Stimulated activated memory B cell treated with anti-CD40 and anti-IgM and Interleukin-4, amounts not matched to agents 10 μg/mL and 1 μg/mL and 100 μg/mL, for 72 hours (primary cell): Measurements from ENCODE around the gene ZNF362.
"Not testable (repeated sequence)": the region's sequence is repeated elsewhere in the genome, so short reads cannot be mapped to it uniquely, and the experiment has no call there.

Source experiments
- ATAC-seq: fragments of 150-1000 bp; cut with Tn5 transposase; 2 replicates; pipeline ENCODE4 v1.10.0; 2021
- H3K27ac Mint-ChIP-seq: one replicate; pipeline ENCODE4 v1.8.0; 2022; ENCODE audit warnings: mild to moderate bottlenecking, mixed read lengths
- H3K27me3 Mint-ChIP-seq: one replicate; pipeline ENCODE4 v1.8.0; 2022; ENCODE audit warnings: mixed read lengths
- H3K36me3 Mint-ChIP-seq: one replicate; pipeline ENCODE4 v1.8.0; 2022; ENCODE audit warnings: mixed read lengths
- H3K4me1 Mint-ChIP-seq: one replicate; pipeline ENCODE4 v1.8.0; 2022; ENCODE audit warnings: mixed read lengths
- H3K4me3 Mint-ChIP-seq: one replicate; pipeline ENCODE4 v1.8.0; 2022; ENCODE audit warnings: mild to moderate bottlenecking, moderate library complexity, mixed read lengths
- H3K9me3 Mint-ChIP-seq: one replicate; pipeline ENCODE4 v1.8.0; 2022; ENCODE audit warnings: mixed read lengths

Gene ZNF362

GRCh38 chr1:33284049-33284448, 27.8 kb downstream of the ZNF362 start:
- Mint-ChIP-seq H3K4me3 (no peak overlapping the region), H3K4me1 (no peaks in the 10 kb centered on the region), H3K27ac (no peak overlapping the region), H3K36me3 (peaks cover 56% of the 10 kb centered on the region), H3K27me3 (no peaks in the 10 kb centered on the region), H3K9me3 (no peaks in the 10 kb centered on the region)
- no peak for ATAC-seq

DNA sequence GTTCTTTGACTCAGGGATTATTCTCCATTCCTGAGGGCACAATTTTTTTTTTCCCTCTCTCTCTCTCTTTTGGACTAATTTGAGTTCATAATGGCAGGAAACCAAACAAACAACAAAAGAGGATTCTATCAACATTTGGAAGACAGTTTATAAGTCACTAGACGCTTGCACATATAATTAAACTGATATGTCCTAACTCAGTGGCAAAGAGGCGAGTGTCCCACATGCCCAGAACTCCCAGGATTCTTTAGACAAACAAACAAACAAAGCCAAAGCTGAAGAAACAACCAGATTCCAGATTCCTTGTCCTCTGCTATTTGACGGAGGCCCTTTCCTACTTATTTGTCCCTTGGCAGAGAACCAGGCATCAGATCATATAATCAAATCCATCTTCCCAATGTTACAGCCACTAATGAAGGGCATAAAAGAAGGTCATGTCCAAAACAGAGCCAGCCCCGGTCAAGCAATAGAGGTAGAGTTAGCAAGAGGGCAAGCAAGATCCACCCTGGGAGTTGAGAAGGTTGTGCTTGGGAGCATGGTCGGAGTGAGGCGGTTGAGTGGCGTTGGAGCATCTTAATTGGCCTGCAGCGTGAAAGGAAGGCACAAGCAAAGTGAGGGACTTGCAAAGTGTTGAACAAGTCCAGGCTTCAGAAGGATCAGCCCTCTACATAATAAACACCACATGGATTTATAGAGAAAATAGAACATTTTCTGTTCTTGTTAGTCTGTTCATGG, 30.3 kb downstream of the ZNF362 start:
- H3K27me3 Mint-ChIP-seq, result no peaks in the 10 kb centered on the region
- no peak overlapping the region for H3K27ac Mint-ChIP-seq
- peaks cover 53% of the 10 kb centered on the region for H3K36me3 Mint-ChIP-seq
- no peak overlapping the region for H3K4me3 Mint-ChIP-seq
- ATAC-seq, result no peak
- no peaks in the 10 kb centered on the region for H3K4me1 Mint-ChIP-seq
- H3K9me3 Mint-ChIP-seq, result peaks cover 3% of the 10 kb centered on the region

DNA sequence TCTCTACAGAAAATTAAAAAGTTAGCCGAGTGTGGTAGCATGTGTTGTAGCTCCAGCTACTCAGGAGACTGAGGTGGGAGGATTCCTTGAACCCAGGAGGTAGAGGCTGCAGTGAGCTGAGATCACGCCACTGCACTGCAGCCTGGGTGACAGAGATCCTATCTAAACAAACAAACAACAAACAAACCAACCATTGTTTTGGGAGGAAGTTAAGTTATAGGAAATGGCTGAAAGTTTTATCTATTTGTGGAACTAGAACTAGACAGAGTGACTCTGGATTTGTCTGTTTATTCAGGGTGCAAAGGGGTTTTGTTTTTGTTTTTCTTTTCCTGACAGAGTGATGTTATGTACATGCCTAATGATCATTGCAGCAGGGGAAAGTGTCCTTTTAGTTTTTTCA, 31.0 kb downstream of the ZNF362 start:
- Mint-ChIP-seq H3K36me3 (peaks cover 47% of the 10 kb centered on the region), H3K4me1 (no peaks in the 10 kb centered on the region)
- no peak for ATAC-seq

DNA sequence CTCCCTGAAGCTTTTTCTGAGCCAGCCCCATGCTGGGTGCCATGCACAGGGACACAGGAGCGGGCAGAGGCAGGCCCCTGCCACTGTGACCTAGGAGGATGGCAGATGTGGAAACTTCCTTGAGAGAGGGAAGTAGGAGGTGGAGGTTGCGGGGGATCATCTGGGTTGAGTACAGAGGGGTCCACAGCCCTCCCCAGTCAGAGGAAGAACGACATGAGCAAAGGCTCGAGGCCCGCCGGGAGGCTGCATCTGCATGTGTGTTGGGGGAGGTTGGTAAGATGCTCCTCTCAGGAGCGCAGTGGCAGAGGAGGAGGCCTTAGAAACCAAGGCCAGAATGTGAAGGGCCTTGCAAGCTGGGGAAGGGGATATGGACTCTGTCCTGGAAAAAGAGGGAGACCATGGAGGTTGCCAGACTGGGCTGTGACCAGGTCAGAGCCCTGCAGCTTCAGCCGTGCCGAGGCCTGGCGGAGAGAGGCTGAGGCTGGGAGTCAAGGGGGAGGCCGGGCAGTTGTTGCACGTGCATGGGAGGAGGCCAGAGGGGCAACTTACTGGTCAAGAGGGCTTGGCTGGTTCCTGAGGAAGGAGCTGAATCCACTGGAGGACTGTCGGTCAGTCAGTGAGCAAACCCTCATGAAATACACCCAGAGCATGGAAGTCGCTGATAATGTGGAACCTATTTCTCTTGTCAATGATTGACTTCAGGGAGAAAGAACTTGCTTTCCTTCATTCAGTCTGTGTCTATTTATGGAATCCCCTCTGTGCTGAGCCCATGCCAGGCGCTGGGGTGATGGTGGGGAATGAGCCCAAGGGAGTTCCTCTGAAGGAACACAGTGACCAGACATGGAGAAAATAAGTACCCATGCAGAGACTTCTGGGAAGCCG, 32.9 kb downstream of the ZNF362 start:
- Mint-ChIP-seq H3K4me1 (peaks cover 8% of the 10 kb centered on the region), H3K27me3 (no peaks in the 10 kb centered on the region), H3K36me3 (peaks cover 43% of the 10 kb centered on the region), H3K27ac (no peak overlapping the region), H3K4me3 (no peak overlapping the region), H3K9me3 (peaks cover 3% of the 10 kb centered on the region)
- ATAC-seq, result no peak

More for the DNA sequence above, 31.0 kb downstream of the ZNF362 start:
- no peaks in the 10 kb centered on the region for H3K27me3 Mint-ChIP-seq
- peaks cover 3% of the 10 kb centered on the region for H3K9me3 Mint-ChIP-seq
- no peak overlapping the region for H3K4me3 Mint-ChIP-seq
- no peak overlapping the region for H3K27ac Mint-ChIP-seq

GRCh38 chr1:33289858-33290154, 33.5 kb downstream of the ZNF362 start:
- H3K27me3 Mint-ChIP-seq, result no peaks in the 10 kb centered on the region
- H3K9me3 Mint-ChIP-seq, result peaks cover 3% of the 10 kb centered on the region
- no peak overlapping the region for H3K27ac Mint-ChIP-seq
- H3K4me1 Mint-ChIP-seq, result peaks cover 8% of the 10 kb centered on the region
- peaks cover 46% of the 10 kb centered on the region for H3K36me3 Mint-ChIP-seq
- no peak overlapping the region for H3K4me3 Mint-ChIP-seq
- no peak for ATAC-seq

- H3K9me3 Mint-ChIP-seq, H3K4me3 Mint-ChIP-seq, ATAC-seq, H3K27me3 Mint-ChIP-seq, H3K27ac Mint-ChIP-seq: not testable (repeated sequence)
- H3K36me3 Mint-ChIP-seq, result peaks cover 51% of the 10 kb centered on the region
- peaks cover 13% of the 10 kb centered on the region for H3K4me1 Mint-ChIP-seq
Observed at GRCh38 chr1:33290615-33291014, 34.3 kb downstream of the ZNF362 start.

- H3K9me3 Mint-ChIP-seq, result peaks cover 3% of the 10 kb centered on the region
- no peak overlapping the region for H3K4me3 Mint-ChIP-seq
- H3K4me1 Mint-ChIP-seq, result peaks cover 16% of the 10 kb centered on the region
- H3K27ac Mint-ChIP-seq, result no peak overlapping the region
- peaks cover 58% of the 10 kb centered on the region for H3K36me3 Mint-ChIP-seq
- H3K27me3 Mint-ChIP-seq, result no peaks in the 10 kb centered on the region
- no peak for ATAC-seq
Observed at GRCh38 chr1:33292726-33293340, 36.5 kb downstream of the ZNF362 start.

DNA sequence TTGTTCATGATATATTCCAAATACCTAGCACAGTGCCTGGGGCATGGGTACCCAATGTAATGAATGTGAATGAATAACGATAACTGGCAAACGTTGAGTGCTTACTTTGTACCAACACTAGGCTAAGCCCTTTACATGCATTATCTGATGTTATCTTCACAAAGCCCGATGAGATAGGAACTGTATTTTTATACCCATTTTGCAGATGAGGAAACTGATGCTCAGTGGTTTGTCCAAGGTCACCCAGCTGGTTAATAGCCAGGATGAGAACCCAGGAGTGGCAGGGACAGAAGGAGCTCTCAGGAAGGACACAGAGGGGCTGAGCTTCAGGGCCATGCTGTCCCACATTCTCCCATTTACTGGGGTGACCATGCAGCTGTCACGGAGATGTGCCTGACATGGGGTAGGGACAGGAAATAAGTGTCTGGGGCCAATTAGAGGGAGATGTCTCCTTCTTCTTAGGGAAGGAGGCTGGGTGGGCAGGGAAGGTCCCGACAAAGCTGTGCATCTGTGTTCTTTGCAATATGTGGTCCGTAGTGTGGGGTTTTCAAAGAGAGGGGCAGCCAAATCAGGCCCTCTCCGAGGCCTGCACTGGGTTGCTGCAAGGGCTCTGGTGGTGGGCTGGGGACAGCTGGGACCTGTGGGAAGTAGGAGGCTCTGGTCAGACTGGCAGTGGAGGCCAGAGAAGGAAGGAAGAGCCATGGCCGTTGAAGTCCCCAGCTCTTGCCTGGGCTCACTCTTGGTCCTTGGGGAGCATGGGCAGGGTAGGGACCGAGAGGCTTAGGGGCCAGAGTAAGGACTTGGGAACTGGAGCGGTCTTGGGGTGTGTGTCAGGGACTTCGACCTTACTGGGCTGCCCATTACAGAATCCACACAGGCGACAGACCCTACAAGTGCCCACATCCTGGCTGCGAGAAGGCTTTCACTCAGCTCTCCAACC, 38.0 kb downstream of the ZNF362 start:
- no peak overlapping the region for H3K4me3 Mint-ChIP-seq
- no peaks in the 10 kb centered on the region for H3K27me3 Mint-ChIP-seq
- H3K27ac Mint-ChIP-seq, result no peak overlapping the region
- peaks cover 3% of the 10 kb centered on the region for H3K9me3 Mint-ChIP-seq
- peaks cover 58% of the 10 kb centered on the region for H3K36me3 Mint-ChIP-seq
- peaks cover 16% of the 10 kb centered on the region for H3K4me1 Mint-ChIP-seq
- ATAC-seq, result no peak

DNA sequence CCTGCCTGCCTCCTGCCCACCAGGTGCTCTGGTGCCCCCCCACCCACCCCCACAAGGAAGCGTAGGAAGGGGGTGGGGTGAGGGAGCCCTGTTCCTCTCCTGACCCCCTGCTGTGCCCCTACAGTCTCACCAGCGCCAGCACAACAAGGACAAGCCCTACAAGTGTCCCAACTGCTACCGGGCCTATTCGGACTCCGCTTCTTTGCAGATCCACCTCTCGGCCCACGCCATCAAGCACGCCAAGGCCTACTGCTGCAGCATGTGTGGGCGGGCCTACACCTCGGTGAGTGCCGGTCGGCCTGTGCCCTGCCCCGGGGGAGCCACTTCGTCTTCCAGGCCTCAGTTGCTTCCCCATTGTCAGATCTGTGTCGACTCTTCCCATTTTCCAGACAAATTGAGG, 38.7 kb downstream of the ZNF362 start:
- H3K27ac Mint-ChIP-seq, result no peak overlapping the region
- no peaks in the 10 kb centered on the region for H3K9me3 Mint-ChIP-seq
- no peak for ATAC-seq
- no peak overlapping the region for H3K4me3 Mint-ChIP-seq
- peaks cover 16% of the 10 kb centered on the region for H3K4me1 Mint-ChIP-seq
- peaks cover 52% of the 10 kb centered on the region for H3K36me3 Mint-ChIP-seq
- no peaks in the 10 kb centered on the region for H3K27me3 Mint-ChIP-seq

DNA sequence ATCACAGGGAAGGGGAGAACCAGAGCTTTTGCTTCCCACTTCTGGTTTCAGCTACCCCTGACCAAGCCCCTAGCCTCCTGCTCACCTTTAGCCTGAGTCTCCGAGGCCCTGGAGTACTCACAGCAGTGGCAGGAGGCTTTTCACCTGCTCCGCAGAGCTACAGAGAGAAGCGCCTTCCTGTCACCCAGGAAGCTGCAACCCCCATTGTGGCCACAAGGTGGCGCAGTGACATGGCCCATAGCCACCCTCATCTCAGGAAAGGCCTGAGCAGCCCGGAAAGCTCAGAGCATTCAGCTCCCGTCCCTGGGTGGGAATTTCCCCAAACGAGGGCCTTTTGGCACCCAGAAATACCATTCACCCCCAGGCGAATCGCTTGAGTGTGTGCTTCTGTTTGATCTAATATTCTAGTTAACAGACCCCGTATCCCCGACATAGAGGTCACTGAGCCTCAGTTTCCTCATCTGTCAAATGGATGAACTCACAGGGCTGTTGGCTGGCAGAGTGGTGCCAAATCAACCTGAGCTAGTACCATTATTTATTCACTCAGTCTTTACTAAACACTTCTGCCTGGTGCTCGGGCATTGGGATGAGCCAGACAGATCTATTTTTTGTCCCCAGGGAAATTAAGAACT, 39.3 kb downstream of the ZNF362 start:
- peak; percentile 90 for ATAC-seq
- no peaks in the 10 kb centered on the region for H3K9me3 Mint-ChIP-seq
- H3K36me3 Mint-ChIP-seq, result peaks cover 56% of the 10 kb centered on the region
- no peaks in the 10 kb centered on the region for H3K27me3 Mint-ChIP-seq
- H3K27ac Mint-ChIP-seq, result no peak overlapping the region
- H3K4me3 Mint-ChIP-seq, result no peak overlapping the region
- peaks cover 16% of the 10 kb centered on the region for H3K4me1 Mint-ChIP-seq

GRCh38 chr1:33296082-33296458, 39.8 kb downstream of the ZNF362 start:
- H3K4me1 Mint-ChIP-seq, result peaks cover 16% of the 10 kb centered on the region
- ATAC-seq, result no peak
- no peaks in the 10 kb centered on the region for H3K9me3 Mint-ChIP-seq
- H3K4me3 Mint-ChIP-seq, result no peak overlapping the region
- H3K27ac Mint-ChIP-seq, result no peak overlapping the region
- H3K27me3 Mint-ChIP-seq, result no peaks in the 10 kb centered on the region
- H3K36me3 Mint-ChIP-seq, result peaks cover 57% of the 10 kb centered on the region

GRCh38 chr1:33296824-33297223, 40.5 kb downstream of the ZNF362 start:
- no peak overlapping the region for H3K4me3 Mint-ChIP-seq
- ATAC-seq, result no peak
- no peaks in the 10 kb centered on the region for H3K27me3 Mint-ChIP-seq
- H3K27ac Mint-ChIP-seq, result no peak overlapping the region
- peaks cover 64% of the 10 kb centered on the region for H3K36me3 Mint-ChIP-seq
- peaks cover 16% of the 10 kb centered on the region for H3K4me1 Mint-ChIP-seq
- H3K9me3 Mint-ChIP-seq, result no peaks in the 10 kb centered on the region

DNA sequence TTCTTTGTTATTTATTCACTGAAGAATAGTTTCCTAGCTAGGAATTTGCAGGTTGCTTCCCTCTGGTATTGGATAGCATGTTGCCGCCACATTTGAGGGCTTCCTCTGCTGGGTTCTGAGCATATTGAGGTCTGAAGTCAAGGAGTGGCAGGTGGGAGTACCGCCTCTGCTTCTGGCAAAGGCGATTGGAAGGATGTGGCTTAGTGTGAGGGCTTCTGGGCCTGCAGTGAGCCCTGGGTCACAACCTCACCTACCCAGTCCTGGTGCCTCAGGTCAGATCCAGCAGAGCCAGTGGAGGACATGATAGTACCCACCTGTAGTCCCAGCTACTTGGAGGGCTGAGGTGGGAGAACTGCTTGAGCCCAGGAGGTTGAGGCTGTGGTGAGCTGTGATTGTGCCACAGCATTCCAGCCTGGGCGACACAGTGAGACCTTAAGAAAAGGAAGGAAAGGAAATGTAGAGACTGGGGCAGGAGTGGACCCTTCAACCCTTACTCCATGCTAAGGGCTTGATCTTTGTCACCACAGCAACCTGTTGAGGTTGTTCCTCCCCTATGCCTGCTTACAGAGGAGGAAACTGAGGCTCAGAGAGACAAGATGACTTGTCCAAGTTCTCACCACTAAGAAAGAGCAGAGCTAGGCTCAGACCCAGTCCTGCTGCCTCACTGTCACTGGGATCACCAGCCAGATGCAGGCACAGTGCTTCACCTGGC, 41.8 kb downstream of the ZNF362 start:
- no peak for ATAC-seq
- Mint-ChIP-seq H3K4me1 (peaks cover 9% of the 10 kb centered on the region), H3K27me3 (no peaks in the 10 kb centered on the region), H3K4me3 (no peak overlapping the region), H3K27ac (no peak overlapping the region), H3K36me3 (peaks cover 57% of the 10 kb centered on the region), H3K9me3 (no peaks in the 10 kb centered on the region)
